Sigmoid colon (tissue), 7 donors: Measurements from ENCODE around the gene ZNF626. TPM values are rescaled to one million over a fixed set of nuclear protein-coding genes. Genes with fewer than 3 reads are reported as not detected.
"Not testable (repeated sequence)": the region's sequence is repeated elsewhere in the genome, so short reads cannot be mapped to it uniquely, and the experiment has no call there.

Experiments used
- DNase-seq: peaks from one replicate; pipeline ENCODE4 v3.0.0-alpha.2; 2019
- H3K27ac ChIP-seq, 4 donors: fragments of 200-600 bp; sonication (generic); one replicate each; pipeline ENCODE4 v1.5.1; 2016 to 2019; ENCODE audit warnings: mild to moderate bottlenecking in 1 of 4
- H3K27me3 ChIP-seq, 3 donors: fragments of 200-600 bp; sonication (generic); one replicate each; pipeline ENCODE4 v1.5.1; 2019; ENCODE audit warnings: mild to moderate bottlenecking in 1 of 3
- H3K36me3 ChIP-seq, 4 donors: fragments of 200-600 bp; sonication (generic); one replicate each; pipeline ENCODE4 v1.5.1; 2016 to 2019
- H3K4me1 ChIP-seq, 4 donors: fragments of 200-600 bp; sonication (generic); one replicate each; pipeline ENCODE4 v1.5.1; 2017 to 2019
- H3K4me3 ChIP-seq, 4 donors: fragments of 200-600 bp; sonication (generic); one replicate each; pipeline ENCODE4 v1.5.1; 2017 to 2019; ENCODE audit warnings: mild to moderate bottlenecking in 2 of 4, moderate library complexity in 1 of 4
- H3K9me3 ChIP-seq, 4 donors: fragments of 200-600 bp in 3 of 4; sonication (generic) in 3 of 4; one replicate each; pipeline versions ENCODE4 v1.5.1 to v1.6.1; 2013 to 2019
- EP300 ChIP-seq, 4 donors: sonication (generic); formaldehyde crosslinking; IDR thresholded peaks; one replicate each; pipeline ENCODE4 v1.6.1; 2017; ENCODE audit warnings: antibody characterized with exemption in 4 of 4
- POLR2A ChIP-seq, 2 donors: fragments of 450-650 bp; IDR thresholded peaks; one replicate each; pipeline ENCODE4 v1.6.1; 2016; ENCODE audit warnings: antibody characterized with exemption in 2 of 2, mild to moderate bottlenecking in 2 of 2, moderate library complexity in 2 of 2
- POLR2AphosphoS5 ChIP-seq, 4 donors: sonication (generic); formaldehyde crosslinking; IDR thresholded peaks; one replicate each; pipeline ENCODE4 v1.6.1; 2017; ENCODE audit warnings: antibody characterized with exemption in 4 of 4
- whole genome bisulfite sequencing, 2 donors: extraction: QIAGEN DNeasy Blood & Tissue Kit; methylation state at CpG; one replicate each; pipeline ENCODE4 v1.1.7; 2013; 5-methylcytosine and 5-hydroxymethylcytosine counted together
- intact Hi-C: fragments of 100-400 bp; cut with DNase I; formaldehyde crosslinking; loops from one replicate; pipeline ENCODE4 v1.15.1; 2023
- polyA plus RNA-seq, 3 donors: library from polyadenylated mRNA; stranded (reverse); fragments of 200-250 nt; gene quantifications; one replicate each; pipeline ENCODE4 v1.2.3, GENCODE V29; 2013
- total RNA-seq, 4 donors: library from RNA; depleted of rRNA; stranded (reverse); fragments of >200 nt; gene quantifications; one replicate each; pipeline ENCODE4 v1.1.0, GENCODE V29; 2016
- TF ChIP-seq, protein P1 (sequence below), 4 experiments: fragments of 450-650 bp in 3 of 4; fragments of 200-600 bp in 1 of 4; IDR thresholded peaks; one replicate each; pipeline ENCODE4 v1.5.1; 2016 to 2019; ENCODE audit warnings: antibody characterized with exemption in 4 of 4, mild to moderate bottlenecking in 3 of 4, moderate library complexity in 2 of 4
- donor health status: healthy with polysubstance abuse.
- donor health status: Bipolar disorder and iron deficiency.
- donor health status: healthy.

Gene ZNF626
- total and polyA plus RNA-seq, 7 donors: 0.23 to 20.1 (median 14.3) TPM

DNA sequence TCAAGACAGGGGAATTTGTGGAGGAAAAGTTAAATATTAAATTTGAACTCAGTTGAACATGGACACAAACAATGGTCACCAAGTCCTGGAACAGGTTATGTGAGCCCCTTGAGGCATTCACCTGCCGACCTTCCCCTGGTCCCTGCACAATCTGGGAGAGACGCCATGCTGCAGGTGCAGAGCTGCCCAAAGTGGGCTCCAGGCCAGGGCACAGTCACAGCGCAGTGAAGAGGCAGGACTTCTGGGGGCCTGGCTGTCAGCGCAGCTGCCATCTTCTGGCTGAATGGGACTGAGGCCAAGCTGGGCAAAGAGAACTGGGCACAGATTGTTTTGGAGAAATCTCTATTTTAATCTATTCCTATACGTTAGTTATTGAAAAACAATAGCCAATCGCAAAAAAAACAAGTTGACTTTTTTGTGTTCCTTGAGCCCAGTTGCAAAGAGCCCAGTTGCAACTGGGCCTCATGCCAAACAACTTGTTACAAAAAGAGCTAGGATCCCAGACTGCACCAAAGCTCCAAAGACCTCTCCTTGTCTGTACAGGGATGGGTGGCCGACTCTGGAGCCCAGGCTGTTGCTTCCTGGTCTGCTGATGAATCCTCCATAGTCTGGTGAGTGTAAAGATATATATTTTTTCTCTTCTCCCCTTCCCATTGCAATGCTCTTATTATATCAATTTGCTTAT, 1.2 kb upstream of the ZNF626 start:
- peaks cover 0 to 31% (median 25%) of the 10 kb centered on the region in 4 donors for H3K4me1 ChIP-seq
- H3K36me3 ChIP-seq: peaks cover 0 to 5% (median 0%) of the 10 kb centered on the region in 4 donors
- no peaks in the 10 kb centered on the region for H3K27me3 ChIP-seq
- H3K4me3 ChIP-seq: no peak overlapping the region
- H3K27ac ChIP-seq: no peak overlapping the region
- DNase-seq: no peak
- H3K9me3 ChIP-seq: peaks cover 0 to 5% (median 0%) of the 10 kb centered on the region in 4 donors
- 82 to 92% methylated on average over 7 of the region's 7 CpGs for WGBS, 2 donors
- TF ChIP-seq EP300 (IDR thresholded peaks at IDR 0.05) (no peak), POLR2AphosphoS5 (IDR thresholded peaks at IDR 0.05) (no peak), POLR2A (IDR thresholded peaks at IDR 0.05) (no peak)
- TF ChIP-seq, protein P1, sequence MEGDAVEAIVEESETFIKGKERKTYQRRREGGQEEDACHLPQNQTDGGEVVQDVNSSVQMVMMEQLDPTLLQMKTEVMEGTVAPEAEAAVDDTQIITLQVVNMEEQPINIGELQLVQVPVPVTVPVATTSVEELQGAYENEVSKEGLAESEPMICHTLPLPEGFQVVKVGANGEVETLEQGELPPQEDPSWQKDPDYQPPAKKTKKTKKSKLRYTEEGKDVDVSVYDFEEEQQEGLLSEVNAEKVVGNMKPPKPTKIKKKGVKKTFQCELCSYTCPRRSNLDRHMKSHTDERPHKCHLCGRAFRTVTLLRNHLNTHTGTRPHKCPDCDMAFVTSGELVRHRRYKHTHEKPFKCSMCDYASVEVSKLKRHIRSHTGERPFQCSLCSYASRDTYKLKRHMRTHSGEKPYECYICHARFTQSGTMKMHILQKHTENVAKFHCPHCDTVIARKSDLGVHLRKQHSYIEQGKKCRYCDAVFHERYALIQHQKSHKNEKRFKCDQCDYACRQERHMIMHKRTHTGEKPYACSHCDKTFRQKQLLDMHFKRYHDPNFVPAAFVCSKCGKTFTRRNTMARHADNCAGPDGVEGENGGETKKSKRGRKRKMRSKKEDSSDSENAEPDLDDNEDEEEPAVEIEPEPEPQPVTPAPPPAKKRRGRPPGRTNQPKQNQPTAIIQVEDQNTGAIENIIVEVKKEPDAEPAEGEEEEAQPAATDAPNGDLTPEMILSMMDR (IDR thresholded peaks at IDR 0.05): no peak
- intact Hi-C loops: loop anchor here (5.0 to 10.0 kb wide), 3 partner anchors 115 to 262 kb away; partner anchors contain the start of genes ZNF66 and ZNF85

DNA sequence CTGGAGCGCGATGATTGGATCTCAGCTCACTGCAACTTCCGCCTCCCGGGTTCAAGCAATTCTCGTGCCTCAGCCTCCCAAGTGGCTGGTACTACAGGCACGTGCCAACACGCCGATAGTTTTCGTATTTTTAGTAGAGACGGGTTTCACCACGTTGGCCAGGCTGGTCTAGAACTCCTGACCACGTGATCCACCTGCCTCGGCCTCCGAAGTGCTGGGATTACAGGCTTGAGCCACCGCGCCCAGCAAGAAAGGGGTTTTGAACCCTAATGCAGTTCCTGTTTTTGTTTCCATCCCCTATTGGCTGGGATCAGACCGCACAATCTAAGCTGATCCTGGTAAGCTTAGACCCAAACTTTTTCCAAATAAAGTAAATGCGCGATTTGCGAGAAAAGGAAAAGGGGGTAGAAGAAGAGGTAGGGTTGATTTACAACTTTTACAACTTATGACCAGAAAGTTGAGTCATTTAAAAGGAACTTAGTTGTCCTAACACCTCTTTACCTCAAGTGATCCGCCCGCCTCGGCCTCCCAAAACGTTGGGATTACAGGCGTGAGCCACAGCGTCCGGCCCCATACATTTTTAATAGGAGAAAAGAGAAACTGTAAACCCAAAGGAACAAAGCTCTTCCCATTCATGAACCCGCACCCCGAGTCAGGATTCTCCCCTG, 764 bp downstream of the ZNF626 start:
- TF ChIP-seq, protein P1 (IDR thresholded peaks at IDR 0.05): no peak
- TF ChIP-seq POLR2A (IDR thresholded peaks at IDR 0.05) (no peak), EP300 (IDR thresholded peaks at IDR 0.05) (no peak), POLR2AphosphoS5 (IDR thresholded peaks at IDR 0.05) (no peak)
- no peak for DNase-seq
- Histone ChIP-seq H3K9me3 (peaks cover 0 to 3% (median 0%) of the 10 kb centered on the region in 4 donors), H3K36me3 (peaks cover 0 to 12% (median 6%) of the 10 kb centered on the region in 4 donors), H3K27me3 (no peaks in the 10 kb centered on the region), H3K27ac (peak overlapping the region; percentile 86 to 94 (median 89)), H3K4me1 (peaks cover 0 to 47% (median 41%) of the 10 kb centered on the region in 4 donors), H3K4me3 (peak overlapping the region; percentile 66 to 79 (median 70))
- intact Hi-C loops: loop anchor here (2.0 to 10.0 kb wide), 4 partner anchors 96 to 264 kb away; partner anchors contain the start of genes ZNF66, ZNF737 and ZNF85
- WGBS, 2 donors: 39 to 71% methylated on average over 29 of the region's 29 CpGs

DNA sequence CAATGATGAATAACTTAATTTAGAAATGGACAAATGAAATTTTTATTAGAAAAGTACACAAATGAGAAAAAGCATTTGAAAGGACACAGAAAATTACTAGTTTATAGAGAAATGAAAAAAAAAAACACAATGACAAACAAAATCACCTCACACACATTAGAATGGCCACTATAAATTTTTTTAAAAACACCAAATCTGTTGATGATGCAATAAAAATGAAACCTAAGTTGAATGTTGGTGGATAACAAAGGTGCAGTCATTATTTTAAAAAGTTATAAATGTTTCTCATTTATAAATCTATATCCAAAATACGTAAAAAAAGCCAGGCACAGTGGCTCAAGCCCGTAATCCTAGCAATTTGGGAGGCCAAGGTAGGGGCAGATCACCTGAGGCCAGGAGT, 20.8 kb downstream of the ZNF626 start:
- H3K9me3 ChIP-seq: peaks cover 0 to 21% (median 12%) of the 10 kb centered on the region in 4 donors
- intact Hi-C loops: no loop called here
- 96 to 97% methylated on average over 2 of the region's 2 CpGs for WGBS, 2 donors
- no peak overlapping the region for H3K4me3 ChIP-seq
- H3K4me1 ChIP-seq: no peaks in the 10 kb centered on the region
- H3K27me3 ChIP-seq: no peaks in the 10 kb centered on the region
- H3K27ac ChIP-seq: no peak overlapping the region
- DNase-seq: no peak
- TF ChIP-seq, protein P1 (IDR thresholded peaks at IDR 0.05): no peak
- TF ChIP-seq POLR2A (IDR thresholded peaks at IDR 0.05) (no peak), POLR2AphosphoS5 (IDR thresholded peaks at IDR 0.05) (no peak), EP300 (IDR thresholded peaks at IDR 0.05) (no peak)
- peaks cover 0 to 87% (median 37%) of the 10 kb centered on the region in 4 donors for H3K36me3 ChIP-seq

DNA sequence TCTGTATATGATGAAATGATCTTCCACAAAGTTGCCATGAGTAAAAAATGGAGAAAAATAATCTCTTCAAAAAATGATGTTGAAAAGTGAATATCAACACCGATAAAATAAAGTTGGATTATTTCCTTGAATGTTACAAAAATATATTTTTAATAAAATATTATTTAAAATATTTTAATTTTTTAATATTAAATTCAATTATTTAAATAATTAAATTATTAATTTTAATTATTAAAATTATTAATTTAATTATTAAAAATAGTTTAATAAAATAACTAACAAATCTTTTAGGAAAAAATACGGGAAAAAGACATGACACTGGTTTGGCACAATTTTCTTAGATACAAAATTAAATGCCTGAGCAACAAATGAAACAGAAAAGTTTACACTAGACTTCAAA, 21.3 kb downstream of the ZNF626 start:
- WGBS, 2 donors: 96 to 97% methylated on average over 2 of the region's 2 CpGs
- H3K36me3 ChIP-seq: peaks cover 3 to 87% (median 40%) of the 10 kb centered on the region in 4 donors
- TF ChIP-seq, protein P1 (IDR thresholded peaks at IDR 0.05): no peak
- no peak for TF ChIP-seq POLR2AphosphoS5 (IDR thresholded peaks at IDR 0.05)
- TF ChIP-seq POLR2A (IDR thresholded peaks at IDR 0.05): no peak
- TF ChIP-seq EP300 (IDR thresholded peaks at IDR 0.05): no peak
- no peak overlapping the region for H3K27ac ChIP-seq
- no peak for DNase-seq
- H3K9me3 ChIP-seq: peaks cover under 1 to 25% (median 15%) of the 10 kb centered on the region in 4 donors
- H3K27me3 ChIP-seq: no peaks in the 10 kb centered on the region
- intact Hi-C loops: no loop called here
- no peak overlapping the region for H3K4me3 ChIP-seq
- H3K4me1 ChIP-seq: no peaks in the 10 kb centered on the region

DNA sequence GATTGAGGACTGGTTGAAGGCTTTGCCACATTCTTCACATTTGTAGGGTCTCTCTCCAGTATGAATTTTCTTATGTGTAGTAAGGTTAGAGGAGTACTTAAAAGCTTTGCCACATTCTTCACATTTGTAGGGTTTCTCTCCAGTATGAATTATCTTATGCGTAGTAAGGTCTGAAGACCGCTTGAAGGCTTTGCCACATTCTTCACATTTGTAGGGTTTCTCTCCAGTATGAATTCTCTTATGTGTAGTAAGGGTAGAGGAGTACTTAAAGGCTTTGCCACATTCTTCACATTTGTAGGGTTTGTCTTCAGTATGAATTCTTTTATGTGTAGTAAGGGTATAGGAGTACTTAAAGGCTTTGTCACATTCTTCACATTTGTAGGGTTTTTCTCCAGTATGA, 36.8 kb downstream of the ZNF626 start:
- H3K27ac ChIP-seq, DNase-seq, intact Hi-C loops, H3K4me1 ChIP-seq, H3K4me3 ChIP-seq, H3K27me3 ChIP-seq, H3K36me3 ChIP-seq: not testable (repeated sequence)
- WGBS, 2 donors: 96 to 98% methylated on average over 2 of the region's 2 CpGs
- peaks cover 29 to 67% (median 47%) of the 10 kb centered on the region in 4 donors for H3K9me3 ChIP-seq
